ENCODE results near the gene AP5Z1.

DNA sequence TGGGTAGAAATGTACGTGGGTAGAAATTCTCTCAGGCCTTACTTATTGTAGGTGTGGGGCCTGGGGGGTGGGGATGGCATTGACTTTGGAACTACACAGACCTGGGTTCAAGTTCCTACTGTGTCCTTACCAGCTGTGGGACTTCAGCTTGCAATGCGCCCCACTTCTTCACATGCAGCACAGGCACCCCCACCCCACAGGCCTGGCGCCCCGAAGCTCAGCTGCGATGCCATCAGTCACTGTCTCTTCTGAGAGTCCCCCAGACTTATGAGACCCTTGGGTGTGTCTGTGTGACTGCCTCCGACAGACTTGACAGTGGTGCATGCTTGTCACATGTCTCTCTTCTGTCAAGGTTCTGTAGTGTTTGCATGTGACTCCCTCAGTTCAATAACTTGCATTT is 3.1 kb upstream of the AP5Z1 start:
- TF ChIP-seq EZH2phosphoT487 (IDR thresholded peaks at IDR 0.05; ENCODE audit: insufficient read depth, low read depth): no peak
- no peak for TF ChIP-seq EZH2 (IDR thresholded peaks at IDR 0.05; ENCODE audit: insufficient read depth, poor library complexity, severe bottlenecking)

All from GM23248 (cell line).